K562 (cell line): ENCODE data around the gene IFI27L2. TPM values are rescaled to one million over a fixed set of nuclear protein-coding genes. Genes with fewer than 3 reads are reported as not detected.
A peak's percentile ranks its signal among the peaks of the same experiment; 100 is the strongest.

ENCODE experiments used
- ATAC-seq: fragments of 200-7000 bp; cut with Tn5 transposase; 3 replicates; pipeline ENCODE4 v1.9.1; 2020; ENCODE audit warnings: moderate library complexity
- BruUV-seq: library from RNA; stranded (reverse); fragments of 400-500 nt; replicated peaks from 2 replicates; lab custom pipeline; 2021; lab: Mats Ljungman, UMichigan
- CTCF ChIA-PET: fragments of 300-600 bp; formaldehyde crosslinking; extraction: SDS; loops from one replicate; lab custom pipeline; 2021; ENCODE audit warnings: low intra/inter-chr PET ratio; lab: Yijun Ruan, JAX
- POLR2A ChIA-PET: fragments of 300-600, 350-650 bp; sonication (Branson Sonifier 250); formaldehyde crosslinking; extraction: SDS; loops from one replicate; lab custom pipeline; 2021; ENCODE audit warnings: antibody characterized with exemption, inconsistent platforms; lab: Yijun Ruan, JAX
- DNase-seq, 4 experiments: peaks; one replicate each; pipeline versions ENCODE4 v3.0.0 to v3.0.0-alpha.2; 2011 to 2018; ENCODE audit warnings: low spot score in 3 of 4, mixed read lengths in 3 of 4; ENCODE audit errors: extremely low read depth in 1 of 4
- FAIRE-seq: peaks from 2 replicates; lab custom pipeline; 2011; peaks lifted over from hg19 to GRCh38; lab: Jason Lieb, UNC
- H2AFZ ChIP-seq: 2 replicates; pipeline ENCODE4 v1.6.0; 2011; ENCODE audit warnings: low read depth, low read length, control low read depth, inconsistent platforms
- H3K27ac ChIP-seq: fragments of 200-600 bp; 3 replicates; pipeline ENCODE4 v1.8.0; 2011; ENCODE audit warnings: low read depth, mild to moderate bottlenecking, control low read depth, inconsistent platforms, low read length, moderate library complexity, mixed read lengths; ENCODE audit errors: extremely low read depth
- H3K27me3 ChIP-seq, 2 experiments: fragments of 300-600 bp in 1 of 2; 2 replicates in 1 of 2; 3 replicates in 1 of 2; pipeline versions ENCODE4 v1.6.0 to v1.8.0; 2011; ENCODE audit warnings: inconsistent platforms in 2 of 2, low read length in 2 of 2, mild to moderate bottlenecking in 1 of 2, mixed read lengths in 1 of 2, moderate library complexity in 1 of 2; ENCODE audit not compliant: control insufficient read depth in 2 of 2, insufficient read depth in 2 of 2
- H3K36me3 ChIP-seq: fragments of 300-600 bp; 3 replicates; pipeline ENCODE4 v1.8.0; 2011; ENCODE audit warnings: mild to moderate bottlenecking, low read length, inconsistent platforms; ENCODE audit not compliant: control insufficient read depth, insufficient read depth
- H3K4me1 ChIP-seq, 2 experiments: fragments of 200-600 bp in 1 of 2; replicated peaks in 1 of 2; 2 replicates in 1 of 2; 3 replicates in 1 of 2; pipeline versions ENCODE4 v1.5.1 to v1.8.0; 2011; ENCODE audit warnings: inconsistent platforms in 2 of 2, low read length in 2 of 2, mild to moderate bottlenecking in 1 of 2, mixed read lengths in 1 of 2, moderate library complexity in 1 of 2; ENCODE audit not compliant: control insufficient read depth in 2 of 2, insufficient read depth in 2 of 2
- H3K4me2 ChIP-seq: 2 replicates; pipeline ENCODE4 v1.6.1; 2011; ENCODE audit warnings: low read length, control low read depth, inconsistent platforms, mixed read lengths; ENCODE audit not compliant: insufficient read depth
- H3K4me3 ChIP-seq: fragments of 200-600 bp; sonication (generic), shearing (Covaris generic); 2 replicates; pipeline ENCODE4 v1.5.1; 2016; ENCODE audit warnings: control low read depth, inconsistent platforms
- H3K79me2 ChIP-seq: fragments of 200-600 bp; 3 replicates; pipeline ENCODE4 v1.8.0; 2011; ENCODE audit warnings: low read length, inconsistent platforms; ENCODE audit not compliant: control insufficient read depth, insufficient read depth
- H3K9ac ChIP-seq, 2 experiments: 2 replicates each; pipeline versions ENCODE4 v1.6.0 to v1.6.1; 2011; ENCODE audit warnings: low read depth in 2 of 2, low read length in 2 of 2, control low read depth in 1 of 2, inconsistent platforms in 1 of 2, mild to moderate bottlenecking in 1 of 2, mixed read lengths in 1 of 2; ENCODE audit not compliant: insufficient read depth in 1 of 2
- H3K9me1 ChIP-seq: one replicate; pipeline ENCODE4 v1.6.0; 2011; ENCODE audit warnings: inconsistent platforms, mild to moderate bottlenecking, low read length, moderate library complexity; ENCODE audit not compliant: control insufficient read depth, insufficient read depth
- H3K9me3 ChIP-seq: replicated peaks from 2 replicates; pipeline ENCODE4 v1.5.1; 2011; ENCODE audit warnings: low read depth, low read length, inconsistent platforms; ENCODE audit not compliant: control insufficient read depth, insufficient read depth
- H4K20me1 ChIP-seq: replicated peaks from 2 replicates; pipeline ENCODE4 v1.6.1; 2011; ENCODE audit warnings: low read length, inconsistent platforms, mixed read lengths; ENCODE audit not compliant: control insufficient read depth, insufficient read depth
- CBX1 ChIP-seq: sonication (generic); IDR thresholded peaks from 2 replicates; pipeline ENCODE4 v1.6.1; 2016; ENCODE audit warnings: antibody characterized with exemption, low read depth, mild to moderate bottlenecking
- CCAR2 ChIP-seq: fragments of 200-400 bp; formaldehyde crosslinking; IDR thresholded peaks from 2 replicates; pipeline ENCODE4 v1.6.1; 2017; ENCODE audit warnings: mild to moderate bottlenecking, low read depth, low read length
- CTBP1 ChIP-seq: fragments of 450-650 bp; IDR thresholded peaks from 2 replicates; pipeline ENCODE4 v1.6.1; 2016; ENCODE audit warnings: borderline replicate concordance
- CXXC5 ChIP-seq: fragments of 250-450 bp; sonication (Bioruptor Pico); IDR thresholded peaks from 2 replicates; pipeline ENCODE4 v1.8.0; 2022; ENCODE audit warnings: inconsistent platforms, mild to moderate bottlenecking, moderate library complexity
- E2F6 ChIP-seq, 2 experiments: IDR thresholded peaks; 2 replicates each; pipeline ENCODE4 v1.6.1; 2011; ENCODE audit warnings: borderline replicate concordance in 1 of 2, control low read depth in 1 of 2, low read depth in 1 of 2, low read length in 1 of 2, mild to moderate bottlenecking in 1 of 2, mixed read lengths in 1 of 2, moderate library complexity in 1 of 2; ENCODE audit not compliant: insufficient read depth in 1 of 2, insufficient read length in 1 of 2, poor library complexity in 1 of 2, severe bottlenecking in 1 of 2; ENCODE audit errors: extremely low read depth in 1 of 2
- EGR1 ChIP-seq: fragments of 450-650 bp; conservative IDR thresholded peaks from 2 replicates; pipeline ENCODE4 v1.6.1; 2017; ENCODE audit warnings: mild to moderate bottlenecking
- GATAD2A ChIP-seq: fragments of 450-650 bp; IDR thresholded peaks from 2 replicates; pipeline ENCODE4 v1.6.1; 2017
- HLTF ChIP-seq: fragments of 450-650 bp; IDR thresholded peaks from 2 replicates; pipeline ENCODE4 v1.6.1; 2016
- HNRNPL ChIP-seq: fragments of 200-400 bp; formaldehyde crosslinking; IDR thresholded peaks from 2 replicates; pipeline ENCODE4 v1.6.1; 2017; ENCODE audit warnings: low read depth, mild to moderate bottlenecking, low read length
- HNRNPLL ChIP-seq: fragments of 200-400 bp; formaldehyde crosslinking; IDR thresholded peaks from 2 replicates; pipeline ENCODE4 v1.6.1; 2017; ENCODE audit warnings: low read length, low read depth, mild to moderate bottlenecking; ENCODE audit not compliant: poor library complexity, severe bottlenecking
- IRF1 ChIP-seq: sonication (generic); formaldehyde crosslinking; IDR thresholded peaks from 2 replicates; pipeline ENCODE4 v1.8.0; 2022; ENCODE audit warnings: missing genetic modification reagents, mild to moderate bottlenecking, borderline replicate concordance
- L3MBTL2 ChIP-seq: fragments of 450-650 bp; IDR thresholded peaks from 2 replicates; pipeline ENCODE4 v1.6.1; 2016; ENCODE audit warnings: mild to moderate bottlenecking, moderate library complexity
- PHF8 ChIP-seq: fragments of 200-600 bp; sonication (generic); IDR thresholded peaks from 2 replicates; pipeline ENCODE4 v1.6.1; 2012; ENCODE audit warnings: mixed run types, mild to moderate bottlenecking, inconsistent platforms, low read length, moderate library complexity, borderline replicate concordance
- POLR3A ChIP-seq: IDR thresholded peaks from 2 replicates; pipeline ENCODE4 v1.6.1; 2011; ENCODE audit warnings: borderline replicate concordance, mild to moderate bottlenecking, moderate library complexity; ENCODE audit not compliant: insufficient read length, insufficient read depth; ENCODE audit errors: extremely low read depth
- RBM22 ChIP-seq: fragments of 200-400 bp; formaldehyde crosslinking; IDR thresholded peaks from 2 replicates; pipeline ENCODE4 v1.6.1; 2018; ENCODE audit warnings: low read length, low read depth; ENCODE audit not compliant: poor library complexity, severe bottlenecking
- SIX5 ChIP-seq, 2 experiments: IDR thresholded peaks; 2 replicates each; pipeline ENCODE4 v1.6.1; 2011; ENCODE audit warnings: low read length in 2 of 2, borderline replicate concordance in 1 of 2, low read depth in 1 of 2, mild to moderate bottlenecking in 1 of 2, moderate library complexity in 1 of 2; ENCODE audit not compliant: insufficient read depth in 1 of 2
- TAF7 ChIP-seq: fragments of 450-650 bp; IDR thresholded peaks from 2 replicates; pipeline ENCODE4 v1.6.1; 2016; ENCODE audit warnings: missing genetic modification characterization, missing compliant biosample characterization
- TRIM28 ChIP-seq: fragments of 450-650 bp; IDR thresholded peaks from 2 replicates; pipeline ENCODE4 v1.6.1; 2017
- ZNF212 ChIP-seq: fragments of 450-650 bp; formaldehyde crosslinking; IDR thresholded peaks from 2 replicates; pipeline ENCODE4 v1.4.0; 2020; ENCODE audit warnings: mild to moderate bottlenecking
- ZNF232 ChIP-seq: sonication (generic); formaldehyde crosslinking; IDR thresholded peaks from 2 replicates; pipeline ENCODE4 v1.8.0; 2022; ENCODE audit warnings: mild to moderate bottlenecking, missing genetic modification reagents
- ZNF707 ChIP-seq: fragments of 250-450 bp; sonication (Bioruptor Pico); conservative IDR thresholded peaks from 2 replicates; pipeline ENCODE4 v1.8.0; 2022; ENCODE audit warnings: inconsistent platforms, mild to moderate bottlenecking, moderate library complexity
- WGBS: fragments of 100-300 bp; shearing (Covaris generic); methylation state at CpG from one replicate; pipeline ENCODE4 v1.1.6; 2016; ENCODE audit warnings: low coverage, mixed read lengths; ENCODE audit not compliant: insufficient coverage; ENCODE audit errors: missing lambda C conversion rate; 5-methylcytosine and 5-hydroxymethylcytosine counted together
- in situ Hi-C: fragments of 300-500 bp; cut with MboI; formaldehyde crosslinking; loops from 4 replicates; pipeline ENCODE4 v1.15.0; 2018; ENCODE audit warnings: inconsistent platforms, mixed read lengths
- intact Hi-C: fragments of 100-400 bp; cut with micrococcal nuclease; formaldehyde crosslinking; loops from 2 replicates; pipeline ENCODE4 v1.14.2; 2022
- polyA plus RNA-seq, 8 experiments: library from polyadenylated mRNA; depleted of rRNA in 4 of 8; stranded (reverse) in 5 of 8; unstranded in 3 of 8; fragments of >200 nt; fragmentation: Nextera tagmentation in 2 of 8; fragmentation: Illumina TruSeq in 1 of 8; extraction: Ambion mirVana in 2 of 8; extraction: Trizol in 1 of 8; gene quantifications; 2 replicates each; pipeline versions ENCODE4 v1.2.1 to v1.2.3, GENCODE V29; 2011 to 2014; ENCODE audit warnings: inconsistent platforms in 1 of 8, missing spikeins in 1 of 8
- total RNA-seq, 7 experiments: library from RNA; depleted of rRNA in 6 of 7; stranded (reverse); fragments of >200 nt in 6 of 7; fragmentation: Illumina TruSeq in 2 of 7; extraction: Trizol in 2 of 7; gene quantifications; 2 replicates each; pipeline versions ENCODE4 v1.2.1 to v1.2.3, GENCODE V29; 2011 to 2021; ENCODE audit warnings: low replicate concordance in 1 of 7

The IFI27L2 gene
- total and polyA plus RNA-seq, 9 of the 15 experiments (the other 6 are each of a cell fraction or from before 2014, with no cell fraction given): 1.0 to 9.3 (median 4.1) TPM

- peak; percentile 96 for ATAC-seq
- TF ChIP-seq ZNF707 (CRISPR knock-in tag) (no peak), POLR3A (no peak), RBM22 (no peak), CTBP1 (peak; percentile 41; the same call in 1 of the 2 replicates), PHF8 (no peak), HNRNPL (no peak), CBX1 (no peak), IRF1 (no peak), GATAD2A (no peak), EGR1 (no peak), ZNF232 (no peak), E2F6 (IDR thresholded peaks at IDR 0.05; ENCODE audit: borderline replicate concordance in 1 of 2, extremely low read depth in 1 of 2, insufficient read depth in 1 of 2, insufficient read length in 1 of 2, low read depth in 1 of 2, low read length in 1 of 2, poor library complexity in 1 of 2, severe bottlenecking in 1 of 2) (peak in 1 of 2 experiments; percentile 57), HNRNPLL (peak; percentile 18), TRIM28 (no peak), TAF7 (tag) (no peak), L3MBTL2 (no peak), ZNF212 (CRISPR knock-in tag) (no peak), HLTF (no peak), SIX5 (IDR thresholded peaks at IDR 0.05; ENCODE audit: borderline replicate concordance in 1 of 2, insufficient read depth in 1 of 2, low read depth in 1 of 2, low read length in 2 of 2) (no peak), CXXC5 (CRISPR knock-in tag) (0 out of 2 replicates have a peak, but pooled peaks have one; percentile 22), CCAR2 (no peak)
These were observed 44.6 kb upstream of the IFI27L2 start, which contains the start of gene PPP4R4 for GRCh38 chr14:94173885-94174603. Gene PPP4R4, plus strand, starts transcription at chr14:94174322. Its CDS starts 144 bp downstream, at chr14:94174466.

More at GRCh38 chr14:94173885-94174603, 44.6 kb upstream of the IFI27L2 start, which contains the start of gene PPP4R4:
- 0% methylated on average over 13 of the region's 84 CpGs for WGBS
- peak within 1 kb of the TSS; percentile 66 for H3K4me2 ChIP-seq
- in situ Hi-C loops (no loop called here), intact Hi-C loops (no loop called here)
- no peaks in the 10 kb centered on the region for H4K20me1 ChIP-seq
- peaks cover 0 to 2% of the 10 kb centered on the region in 2 experiments; a peak in 3 of 5 replicates for H3K27me3 ChIP-seq
- POLR2A ChIA-PET: interaction anchor here (0.5 to 1.0 kb wide), 3 partner anchors 116 to 1236 kb away, joined by 3 read pairs; no protein-coding TSS in a partner anchor
- CTCF ChIA-PET: no interaction called here
- no peaks in the 10 kb centered on the region for H3K9me3 ChIP-seq
- peak within 1 kb of the TSS; percentile 49 for H3K4me3 ChIP-seq
- no peaks in the 10 kb centered on the region for H3K79me2 ChIP-seq
- H3K4me1 ChIP-seq: peaks cover 0 to 16% of the 10 kb centered on the region in 2 experiments; a peak in 2 of 5 replicates
- FAIRE-seq (no peak), DNase-seq (peak; percentile 83 to 93 (median 91))
- H3K27ac ChIP-seq: no peak within 1 kb of the TSS
- peak within 1 kb of the TSS in 1 of 2 experiments; percentile 82; a peak in 2 of 4 replicates for H3K9ac ChIP-seq
- H3K36me3 ChIP-seq: no peaks in the 10 kb centered on the region
- BruUV-seq: no TSS peak
- no peaks in the 10 kb centered on the region for H3K9me1 ChIP-seq
- H2AFZ ChIP-seq: peak within 1 kb of the TSS; percentile 80
